EH (cell line): Measurements from ENCODE around the gene DIAPH1.

Source experiments
- DNase-seq: peaks from one replicate; pipeline ENCODE4 v3.0.0-alpha.2; 2015; ENCODE audit warnings: low read depth

DIAPH1 gene

GRCh38 chr5:141484310-141484640 lies 134.5 kb downstream of the DIAPH1 start:
- no peak for DNase-seq

GRCh38 chr5:141483902-141484301 lies 134.9 kb downstream of the DIAPH1 start:
- DNase-seq, result no peak

GRCh38 chr5:141479776-141480175 lies 139.0 kb downstream of the DIAPH1 start:
- DNase-seq, result no peak

GRCh38 chr5:141478321-141478945 lies 140.4 kb downstream of the DIAPH1 start:
- DNase-seq, result peak; percentile 66

- DNase-seq, result peak; percentile 28
Observed at GRCh38 chr5:141477815-141478214, 141.0 kb downstream of the DIAPH1 start.

GRCh38 chr5:141477044-141477575 lies 141.7 kb downstream of the DIAPH1 start:
- no peak for DNase-seq

GRCh38 chr5:141476132-141476911 lies 142.5 kb downstream of the DIAPH1 start:
- DNase-seq, result peak; percentile 86

GRCh38 chr5:141475625-141476131 lies 143.1 kb downstream of the DIAPH1 start, which contains the start of gene PCDHGC3:
TSS of gene PCDHGC3 (plus strand) at chr5:141475966. CDS start at chr5:141476117, 151 bp downstream.
- DNase-seq, result peak; percentile 97

GRCh38 chr5:141465351-141465750 lies 153.4 kb downstream of the DIAPH1 start:
- peak; percentile 90 for DNase-seq
